ENCODE measurements around the gene TLE3. TPM values are rescaled to one million over a fixed set of nuclear protein-coding genes. Genes with fewer than 3 reads are reported as not detected.

The TLE3 gene
- total RNA-seq, 3 donors from 2014 or later = 115 to 153 (median 139) TPM

- H3K36me3 Mint-ChIP-seq (ENCODE audit: insufficient read depth) = peaks cover 54% of the 10 kb centered on the region
These were observed 23.3 kb downstream of the TLE3 start for GRCh38 chr15:70074380-70074779.

GRCh38 chr15:70072479-70072878, 25.2 kb downstream of the TLE3 start:
- H3K36me3 Mint-ChIP-seq (ENCODE audit: insufficient read depth) = peaks cover 56% of the 10 kb centered on the region
- ATAC-seq (no peak), DNase-seq (no peak)
- H3K4me1 Mint-ChIP-seq (ENCODE audit: low read depth) = peaks cover 12% of the 10 kb centered on the region
- no peaks in the 10 kb centered on the region for H3K27me3 Mint-ChIP-seq (ENCODE audit: low read depth)
- H3K4me3 Mint-ChIP-seq = no peak overlapping the region
- no peaks in the 10 kb centered on the region for H3K9me3 Mint-ChIP-seq

More at GRCh38 chr15:70074380-70074779, 23.3 kb downstream of the TLE3 start:
- DNase-seq (no peak), ATAC-seq (no peak)
- Mint-ChIP-seq H3K27me3 (ENCODE audit: low read depth) (no peaks in the 10 kb centered on the region), H3K9me3 (no peaks in the 10 kb centered on the region), H3K4me1 (ENCODE audit: low read depth) (peaks cover 24% of the 10 kb centered on the region), H3K4me3 (no peak overlapping the region)

GRCh38 chr15:70071799-70072198, 25.9 kb downstream of the TLE3 start:
- DNase-seq (no peak), ATAC-seq (no peak)
- H3K36me3 Mint-ChIP-seq (ENCODE audit: insufficient read depth) = peaks cover 61% of the 10 kb centered on the region
- H3K27me3 Mint-ChIP-seq (ENCODE audit: low read depth) = no peaks in the 10 kb centered on the region
- H3K4me3 Mint-ChIP-seq = no peak overlapping the region
- H3K9me3 Mint-ChIP-seq = no peaks in the 10 kb centered on the region
- H3K4me1 Mint-ChIP-seq (ENCODE audit: low read depth) = peaks cover 11% of the 10 kb centered on the region

GRCh38 chr15:70069716-70070115, 28.0 kb downstream of the TLE3 start:
- no peaks in the 10 kb centered on the region for H3K9me3 Mint-ChIP-seq
- H3K36me3 Mint-ChIP-seq (ENCODE audit: insufficient read depth) = peaks cover 61% of the 10 kb centered on the region
- ATAC-seq (no peak), DNase-seq (no peak)
- H3K4me3 Mint-ChIP-seq = no peak overlapping the region
- H3K27me3 Mint-ChIP-seq (ENCODE audit: low read depth) = no peaks in the 10 kb centered on the region
- peaks cover 5% of the 10 kb centered on the region for H3K4me1 Mint-ChIP-seq (ENCODE audit: low read depth)

DNA sequence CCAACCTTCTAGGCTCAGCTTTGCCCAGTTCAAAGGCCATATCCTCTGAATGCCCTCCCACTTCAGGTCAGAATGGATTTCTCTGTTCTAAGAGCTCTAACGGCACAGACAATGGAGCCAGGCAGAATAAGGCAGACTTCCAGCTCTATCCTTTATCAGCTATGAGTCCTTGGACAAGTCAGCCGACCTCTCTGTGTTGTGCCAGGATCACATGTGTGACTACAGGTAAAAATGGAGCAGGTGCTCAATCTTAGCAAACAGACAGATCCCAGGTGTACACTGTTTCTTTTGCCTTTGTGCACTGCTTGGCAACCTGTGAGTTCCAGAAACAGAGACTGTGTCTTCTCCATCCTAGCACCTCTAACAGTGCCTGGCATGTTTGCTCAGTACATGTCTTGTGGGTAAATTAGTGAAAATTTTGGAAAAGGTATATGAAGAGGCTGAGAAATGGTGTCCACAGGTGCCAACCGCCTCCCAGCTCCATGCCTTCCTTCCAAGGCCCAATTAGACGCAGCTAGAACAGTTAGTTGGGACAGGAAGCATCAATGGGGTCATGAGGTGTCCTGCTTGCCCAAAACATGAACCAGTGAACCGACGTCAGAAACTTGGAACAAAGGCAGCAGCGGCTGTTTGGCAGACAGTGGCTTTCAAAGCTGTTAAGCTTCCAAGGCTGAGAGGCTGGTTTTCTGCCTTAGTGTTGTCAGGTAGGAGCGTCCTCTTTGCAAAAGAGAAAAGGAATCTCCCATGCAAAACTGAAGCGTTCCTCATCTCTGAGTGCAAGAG, 28.7 kb downstream of the TLE3 start:
- DNase-seq (no peak), ATAC-seq (no peak)
- peaks cover 58% of the 10 kb centered on the region for H3K36me3 Mint-ChIP-seq (ENCODE audit: insufficient read depth)
- H3K9me3 Mint-ChIP-seq = no peaks in the 10 kb centered on the region
- no peaks in the 10 kb centered on the region for H3K27me3 Mint-ChIP-seq (ENCODE audit: low read depth)
- H3K4me3 Mint-ChIP-seq = no peak overlapping the region
- H3K4me1 Mint-ChIP-seq (ENCODE audit: low read depth) = peaks cover 5% of the 10 kb centered on the region

DNA sequence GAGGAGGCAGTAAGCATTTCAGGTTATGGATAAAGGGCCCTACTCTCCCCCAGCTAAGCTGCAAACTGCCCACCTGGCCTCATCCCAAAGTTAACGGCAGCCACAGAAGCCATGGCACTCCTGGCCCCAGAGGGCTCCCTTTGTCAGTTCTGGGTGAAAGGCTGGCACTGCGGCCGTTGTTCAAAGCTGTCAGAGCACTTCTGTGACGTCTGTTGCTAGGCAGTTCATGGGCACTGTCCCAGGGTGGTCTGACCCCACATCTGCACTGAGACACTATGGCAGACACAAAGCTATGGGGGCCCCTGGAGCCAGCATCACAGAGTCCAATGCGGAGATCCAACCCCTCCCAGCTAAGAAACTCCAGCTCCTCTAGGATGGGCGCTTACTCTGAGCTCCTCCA, 30.0 kb downstream of the TLE3 start:
- DNase-seq = no peak
- peaks cover 54% of the 10 kb centered on the region for H3K36me3 Mint-ChIP-seq (ENCODE audit: insufficient read depth)
- ATAC-seq = no peak
- H3K27me3 Mint-ChIP-seq (ENCODE audit: low read depth) = no peaks in the 10 kb centered on the region
- H3K4me1 Mint-ChIP-seq (ENCODE audit: low read depth) = peaks cover 2% of the 10 kb centered on the region
- no peaks in the 10 kb centered on the region for H3K9me3 Mint-ChIP-seq
- H3K4me3 Mint-ChIP-seq = no peak overlapping the region

- H3K4me1 Mint-ChIP-seq (ENCODE audit: low read depth) = peaks cover 2% of the 10 kb centered on the region
- H3K9me3 Mint-ChIP-seq = no peaks in the 10 kb centered on the region
- no peak overlapping the region for H3K4me3 Mint-ChIP-seq
- no peak for ATAC-seq
- peaks cover 52% of the 10 kb centered on the region for H3K36me3 Mint-ChIP-seq (ENCODE audit: insufficient read depth)
- DNase-seq = no peak
- no peaks in the 10 kb centered on the region for H3K27me3 Mint-ChIP-seq (ENCODE audit: low read depth)
These were observed 30.7 kb downstream of the TLE3 start for GRCh38 chr15:70067011-70067410.

- DNase-seq (no peak), ATAC-seq (no peak)
- no peaks in the 10 kb centered on the region for H3K27me3 Mint-ChIP-seq (ENCODE audit: low read depth)
These were observed 31.3 kb downstream of the TLE3 start for GRCh38 chr15:70066447-70066846.

DNA sequence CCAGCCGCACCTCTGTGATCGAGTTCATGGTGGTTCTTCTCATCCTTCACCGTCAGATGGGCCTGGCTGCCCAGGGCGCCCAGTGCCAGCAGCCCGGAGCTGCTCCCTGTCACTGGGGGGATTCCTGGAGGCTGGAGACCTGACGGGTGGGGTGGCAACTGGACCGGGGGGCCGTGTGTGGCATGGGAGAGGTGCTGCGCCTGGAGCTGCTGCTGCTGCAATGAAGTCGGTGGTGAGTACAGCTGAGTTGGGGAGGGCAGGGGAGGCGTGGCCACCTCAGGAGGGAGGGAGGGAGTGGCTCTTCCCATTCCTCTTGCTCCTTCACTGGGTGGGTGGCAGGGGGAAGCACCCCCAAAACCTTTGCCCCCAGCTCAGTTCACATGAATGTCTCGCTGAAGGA, 31.7 kb downstream of the TLE3 start:
- H3K36me3 Mint-ChIP-seq (ENCODE audit: insufficient read depth) = peaks cover 51% of the 10 kb centered on the region

More at GRCh38 chr15:70066447-70066846, 31.3 kb downstream of the TLE3 start:
- Mint-ChIP-seq H3K36me3 (ENCODE audit: insufficient read depth) (peaks cover 52% of the 10 kb centered on the region), H3K9me3 (no peaks in the 10 kb centered on the region), H3K4me3 (no peak overlapping the region), H3K4me1 (ENCODE audit: low read depth) (peaks cover 2% of the 10 kb centered on the region)

DNA sequence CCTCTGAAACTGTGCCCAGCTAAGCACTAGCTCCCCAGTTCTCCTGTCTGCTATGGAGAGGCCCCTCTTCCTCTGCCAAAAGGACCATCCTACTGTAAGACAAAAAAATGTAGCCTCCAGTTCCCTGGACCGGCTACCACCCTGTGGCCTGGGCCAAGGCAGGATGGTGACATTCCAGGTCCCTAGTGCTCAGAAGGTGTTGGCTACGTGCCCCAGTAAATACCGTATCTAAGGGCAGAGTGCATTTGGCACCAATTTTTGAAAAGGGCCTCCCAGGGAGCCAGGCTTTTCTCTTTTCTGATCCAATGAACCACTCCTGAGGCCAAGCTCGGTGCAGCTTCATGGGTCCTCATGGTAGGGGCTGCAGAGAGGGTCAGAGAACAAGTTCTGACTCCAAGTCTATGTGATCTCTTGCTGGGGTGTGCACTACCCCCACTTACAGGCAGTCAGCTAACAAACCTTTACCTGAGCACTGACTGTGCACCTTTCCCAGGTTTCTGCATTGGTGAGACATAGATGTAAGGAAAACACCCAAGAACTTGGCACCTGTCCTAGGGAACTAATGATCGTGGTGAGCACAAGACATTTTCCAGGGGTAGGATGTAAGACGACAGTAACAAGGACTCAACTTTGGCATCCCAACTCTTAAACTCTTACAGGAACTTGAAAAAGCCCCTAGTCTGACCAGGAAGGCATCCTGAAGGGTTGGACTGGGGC, 32.6 kb downstream of the TLE3 start:
- Mint-ChIP-seq H3K4me3 (no peak overlapping the region), H3K36me3 (ENCODE audit: insufficient read depth) (peaks cover 51% of the 10 kb centered on the region), H3K4me1 (ENCODE audit: low read depth) (peaks cover 2% of the 10 kb centered on the region), H3K9me3 (no peaks in the 10 kb centered on the region), H3K27me3 (ENCODE audit: low read depth) (no peaks in the 10 kb centered on the region)
- ATAC-seq = no peak
- no peak for DNase-seq

More for the DNA sequence above, 31.7 kb downstream of the TLE3 start:
- Mint-ChIP-seq H3K4me3 (no peak overlapping the region), H3K27me3 (ENCODE audit: low read depth) (no peaks in the 10 kb centered on the region), H3K9me3 (no peaks in the 10 kb centered on the region), H3K4me1 (ENCODE audit: low read depth) (peaks cover 2% of the 10 kb centered on the region)
- DNase-seq (no peak), ATAC-seq (no peak)

- H3K9me3 Mint-ChIP-seq = no peaks in the 10 kb centered on the region
- no peak overlapping the region for H3K4me3 Mint-ChIP-seq
- no peak for DNase-seq
- no peak for ATAC-seq
- H3K4me1 Mint-ChIP-seq (ENCODE audit: low read depth) = peaks cover 2% of the 10 kb centered on the region
- H3K27me3 Mint-ChIP-seq (ENCODE audit: low read depth) = no peaks in the 10 kb centered on the region
- peaks cover 52% of the 10 kb centered on the region for H3K36me3 Mint-ChIP-seq (ENCODE audit: insufficient read depth)
These were observed 33.3 kb downstream of the TLE3 start for GRCh38 chr15:70064441-70064840.

DNA sequence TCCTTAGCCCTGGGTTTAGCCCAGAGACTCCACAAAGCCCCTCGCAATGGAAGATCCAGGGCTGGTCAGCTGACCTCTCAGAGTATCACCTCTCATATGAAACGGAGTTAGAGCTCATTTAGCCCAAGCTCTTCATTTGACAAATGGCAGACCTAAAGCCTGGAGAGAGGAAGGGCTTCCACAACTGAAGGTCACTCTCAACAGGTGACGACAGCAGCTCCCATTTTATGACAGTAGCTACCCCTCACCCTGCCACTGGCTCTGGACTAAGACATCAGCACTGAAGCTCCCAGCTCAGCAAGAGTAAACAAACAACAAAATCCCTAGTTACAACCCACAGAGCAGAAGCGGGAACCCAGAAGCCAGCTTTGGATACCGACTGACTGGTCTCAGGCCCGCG, 33.7 kb downstream of the TLE3 start:
- ATAC-seq (no peak), DNase-seq (no peak)
- no peak overlapping the region for H3K4me3 Mint-ChIP-seq
- no peaks in the 10 kb centered on the region for H3K9me3 Mint-ChIP-seq
- H3K27me3 Mint-ChIP-seq (ENCODE audit: low read depth) = no peaks in the 10 kb centered on the region
- H3K4me1 Mint-ChIP-seq (ENCODE audit: low read depth) = peaks cover 1% of the 10 kb centered on the region
- H3K36me3 Mint-ChIP-seq (ENCODE audit: insufficient read depth) = peaks cover 55% of the 10 kb centered on the region

DNA sequence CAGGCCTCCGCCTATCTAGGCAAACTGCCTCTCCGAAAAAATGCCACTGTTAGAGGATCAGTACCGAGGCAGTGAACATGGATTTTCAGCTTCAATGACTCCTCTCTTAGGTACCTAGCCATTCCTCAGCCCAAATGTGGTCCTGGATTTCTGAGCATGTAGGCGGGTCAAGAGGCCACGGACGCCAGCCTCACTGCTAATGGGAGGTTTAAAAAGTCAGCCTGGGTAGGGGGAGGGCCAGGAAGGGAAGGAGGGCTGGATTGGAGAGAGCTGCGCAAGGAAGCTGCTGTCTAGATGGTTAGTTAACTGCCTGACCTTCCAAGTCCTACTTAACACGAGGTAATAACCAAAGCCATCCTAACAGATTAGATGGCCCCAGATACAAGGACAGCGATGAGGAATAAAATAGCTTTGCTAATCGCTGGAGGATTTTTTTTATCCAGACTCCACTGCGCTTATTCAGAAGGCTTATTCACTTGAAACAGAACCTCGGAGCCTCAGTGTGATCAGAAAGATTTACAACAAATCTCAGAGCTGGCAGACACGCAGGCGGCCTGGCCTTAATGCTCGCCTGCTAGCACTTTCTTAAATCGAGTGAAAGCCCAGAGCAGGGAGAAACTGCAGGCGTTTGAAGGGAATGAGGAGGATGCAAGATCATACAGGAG, 34.3 kb downstream of the TLE3 start:
- no peak for DNase-seq
- Mint-ChIP-seq H3K4me1 (ENCODE audit: low read depth) (no peaks in the 10 kb centered on the region), H3K36me3 (ENCODE audit: insufficient read depth) (peaks cover 52% of the 10 kb centered on the region), H3K4me3 (no peak overlapping the region), H3K9me3 (no peaks in the 10 kb centered on the region), H3K27me3 (ENCODE audit: low read depth) (no peaks in the 10 kb centered on the region)
- no peak for ATAC-seq

DNA sequence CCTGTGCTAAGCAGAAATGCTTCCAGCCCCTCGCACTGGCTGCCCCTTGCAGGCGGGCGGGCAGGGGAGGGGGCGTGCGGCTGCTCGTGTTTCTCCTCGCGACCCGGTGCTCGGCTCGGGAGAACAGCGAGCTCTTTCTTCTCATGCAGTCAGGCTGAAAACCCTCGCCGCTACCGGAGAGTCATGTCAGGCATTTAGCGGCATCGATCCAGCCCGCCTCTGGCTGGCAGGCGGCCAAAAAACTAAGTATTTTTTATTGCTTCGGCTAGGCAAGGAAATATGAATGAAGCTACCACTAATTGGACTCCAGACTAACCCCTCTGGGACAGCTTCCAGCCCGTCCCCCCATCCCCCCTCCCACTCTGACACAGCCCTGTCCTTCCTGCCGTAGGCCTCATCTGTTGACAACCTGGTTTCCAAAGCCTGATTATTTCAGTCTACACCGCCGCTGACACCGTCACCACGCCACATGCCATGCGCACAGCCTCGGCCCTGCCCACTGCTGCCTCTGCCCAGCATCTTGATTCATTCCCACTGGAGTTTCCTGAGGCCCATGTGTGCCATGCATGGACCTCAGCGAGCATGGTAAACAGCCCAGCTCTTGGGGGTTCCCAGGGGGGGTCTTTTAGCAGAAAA, 35.3 kb downstream of the TLE3 start:
- Mint-ChIP-seq H3K4me1 (ENCODE audit: low read depth) (no peaks in the 10 kb centered on the region), H3K36me3 (ENCODE audit: insufficient read depth) (peaks cover 57% of the 10 kb centered on the region), H3K9me3 (no peaks in the 10 kb centered on the region), H3K4me3 (no peak overlapping the region), H3K27me3 (ENCODE audit: low read depth) (no peaks in the 10 kb centered on the region)
- ATAC-seq (no peak), DNase-seq (no peak)

Measured in activated T-cell treated with anti-CD3 and anti-CD28 coated beads, Interleukin-2, amount 50 U/mL, for 4 hours (primary cell).